Subcutaneous abdominal adipose tissue (tissue), 5 donors: ENCODE results near the gene OR10H2.

ENCODE experiments used
- H3K27ac ChIP-seq: one replicate; pipeline ENCODE4 v1.7.0; 2013; ENCODE audit warnings: low read depth, mild to moderate bottlenecking, inconsistent platforms, low read length, moderate library complexity
- H3K27me3 ChIP-seq, 5 donors: one replicate each; pipeline ENCODE4 v1.7.0; 2013; ENCODE audit warnings: low read length in 5 of 5, inconsistent platforms in 1 of 5; ENCODE audit not compliant: control insufficient read depth in 5 of 5, insufficient read depth in 4 of 5
- H3K36me3 ChIP-seq, 5 donors: one replicate each; pipeline ENCODE4 v1.7.0; 2013; ENCODE audit warnings: low read length in 5 of 5; ENCODE audit not compliant: control insufficient read depth in 5 of 5, insufficient read depth in 5 of 5
- H3K4me1 ChIP-seq, 5 donors: one replicate each; pipeline ENCODE4 v1.7.0; 2013; ENCODE audit warnings: low read length in 5 of 5, mild to moderate bottlenecking in 3 of 5, moderate library complexity in 1 of 5; ENCODE audit not compliant: control insufficient read depth in 5 of 5, insufficient read depth in 5 of 5
- H3K4me3 ChIP-seq, 5 donors: one replicate each; pipeline ENCODE4 v1.7.0; 2013; ENCODE audit warnings: low read length in 5 of 5, low read depth in 1 of 5
- H3K9ac ChIP-seq, 5 donors: one replicate each; pipeline ENCODE4 v1.7.0; 2013; ENCODE audit warnings: low read length in 5 of 5, mild to moderate bottlenecking in 4 of 5, moderate library complexity in 3 of 5
- H3K9me3 ChIP-seq, 5 donors: one replicate each; pipeline ENCODE4 v1.7.0; 2013; ENCODE audit warnings: low read length in 5 of 5; ENCODE audit not compliant: control insufficient read depth in 5 of 5
- donor health status: healthy.
- donor health status: healthy.
- donor health status: healthy.
- donor health status: healthy.
- donor health status: healthy.

OR10H2 gene

DNA sequence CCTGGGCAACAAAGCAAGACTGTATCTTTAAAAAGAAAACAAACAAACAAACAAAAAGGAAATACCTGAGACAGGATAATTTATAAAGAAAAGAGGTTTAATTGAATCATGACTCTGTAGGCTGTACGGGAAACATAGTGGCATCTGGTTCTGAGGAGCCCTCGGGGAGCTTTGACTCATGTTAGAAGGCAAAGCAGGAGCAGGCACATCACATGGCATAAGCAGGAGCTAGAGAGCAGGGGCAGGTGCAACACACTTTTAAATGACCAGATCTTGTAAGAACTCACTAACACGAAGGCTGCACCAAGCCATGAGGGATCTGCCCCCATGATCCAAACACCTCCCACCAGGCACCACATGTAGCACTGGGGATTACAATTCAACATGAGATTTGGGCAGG is 13.2 kb upstream of the OR10H2 start:
- Histone ChIP-seq H3K4me3 (no peak overlapping the region), H3K36me3 (no peaks in the 10 kb centered on the region), H3K27me3 (peaks cover 4 to 22% (median 17%) of the 10 kb centered on the region in 5 donors), H3K9me3 (peaks cover 0 to 5% (median 0%) of the 10 kb centered on the region in 5 donors), H3K4me1 (no peaks in the 10 kb centered on the region), H3K9ac (no peak overlapping the region), H3K27ac (no peak overlapping the region)

DNA sequence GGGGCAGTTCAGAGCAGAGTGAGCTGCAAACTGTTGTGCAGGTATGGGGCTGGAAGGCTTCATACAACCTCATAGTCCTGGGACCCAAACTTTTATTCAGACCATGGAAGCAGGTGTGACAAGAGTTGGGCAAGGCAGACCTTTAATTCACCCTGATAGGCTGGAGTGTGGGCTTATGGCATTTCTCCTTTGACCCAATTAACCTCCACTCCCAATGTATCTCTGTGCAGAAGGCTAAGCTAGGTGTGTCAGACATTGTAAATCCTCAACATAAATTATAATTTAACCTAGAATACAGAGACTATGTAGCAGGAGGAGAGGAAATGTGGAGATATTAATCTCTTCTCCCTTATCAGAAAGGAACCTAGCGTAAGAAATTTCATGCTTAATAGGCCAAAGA is 12.2 kb upstream of the OR10H2 start:
- Histone ChIP-seq H3K27me3 (peaks cover 9 to 24% (median 20%) of the 10 kb centered on the region in 5 donors), H3K4me3 (no peak overlapping the region), H3K4me1 (no peaks in the 10 kb centered on the region), H3K9ac (no peak overlapping the region), H3K9me3 (peaks cover 0 to 5% (median 0%) of the 10 kb centered on the region in 5 donors), H3K36me3 (no peaks in the 10 kb centered on the region), H3K27ac (no peak overlapping the region)

DNA sequence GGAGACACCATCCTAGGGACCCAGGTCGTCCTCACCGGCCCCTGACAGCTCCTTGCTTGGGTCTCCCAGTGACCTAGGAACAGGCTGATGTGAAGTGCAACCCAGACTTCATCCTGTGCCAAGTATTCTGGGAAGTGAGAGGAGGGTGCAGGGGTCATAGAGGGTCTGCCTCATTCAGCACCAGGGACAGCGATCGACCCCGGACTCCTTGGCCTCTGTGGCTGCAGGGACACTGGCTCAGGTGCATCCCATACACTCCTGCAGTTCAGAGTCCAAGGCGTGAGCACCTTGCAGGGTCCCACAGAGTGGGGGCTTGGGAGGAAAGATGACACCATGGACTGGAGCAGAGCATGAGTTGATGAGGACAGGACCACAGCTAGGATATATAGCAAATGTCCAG is 10.0 kb upstream of the OR10H2 start:
- Histone ChIP-seq H3K9ac (no peak overlapping the region), H3K36me3 (no peaks in the 10 kb centered on the region), H3K4me3 (no peak overlapping the region), H3K27me3 (peaks cover 9 to 28% (median 20%) of the 10 kb centered on the region in 5 donors), H3K9me3 (no peaks in the 10 kb centered on the region), H3K27ac (no peak overlapping the region), H3K4me1 (no peaks in the 10 kb centered on the region)

DNA sequence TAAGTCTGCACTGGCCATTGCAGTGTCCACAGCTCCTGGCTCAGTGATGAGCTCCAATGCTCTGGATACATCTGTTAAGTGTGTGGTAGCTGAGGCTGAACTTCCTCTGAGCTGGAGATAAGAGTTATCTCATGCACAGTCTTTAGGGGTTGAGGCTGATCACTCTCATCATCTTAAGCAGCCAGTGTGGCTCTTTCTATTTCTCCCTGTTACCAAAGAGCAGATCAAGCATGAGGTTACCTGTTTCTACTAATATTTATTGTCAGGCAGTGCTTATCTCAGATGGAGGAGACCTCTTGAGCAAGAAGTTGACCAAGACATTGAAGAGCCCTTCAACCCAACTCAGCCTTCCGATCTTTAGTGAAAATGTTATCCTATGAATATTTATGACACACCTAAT is 6.6 kb upstream of the OR10H2 start:
- H3K9me3 ChIP-seq = no peaks in the 10 kb centered on the region
- no peak overlapping the region for H3K4me3 ChIP-seq
- H3K9ac ChIP-seq = no peak overlapping the region
- H3K4me1 ChIP-seq = no peaks in the 10 kb centered on the region
- H3K36me3 ChIP-seq = no peaks in the 10 kb centered on the region
- no peak overlapping the region for H3K27ac ChIP-seq
- peaks cover 16 to 37% (median 30%) of the 10 kb centered on the region in 5 donors for H3K27me3 ChIP-seq

DNA sequence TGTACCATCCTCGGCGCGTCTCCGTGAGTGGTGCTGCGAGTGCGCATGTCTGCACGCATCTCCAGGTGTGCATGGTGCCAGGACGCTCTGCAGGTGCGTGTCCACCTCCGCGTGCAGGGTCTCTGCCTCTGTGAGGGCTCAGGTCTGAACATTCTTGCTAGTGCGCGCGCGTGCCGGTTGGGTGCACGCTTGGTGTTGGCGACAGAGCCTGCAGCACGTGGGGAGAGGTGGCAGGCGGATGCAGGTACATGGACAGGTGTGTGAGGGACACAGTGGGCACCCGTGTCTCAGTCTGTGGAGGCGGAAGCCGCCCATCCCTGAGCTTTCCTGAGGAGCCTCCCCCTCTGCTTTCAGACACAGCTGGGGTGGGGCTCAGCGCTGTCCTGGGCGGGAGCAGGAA is 4.9 kb upstream of the OR10H2 start:
- Histone ChIP-seq H3K36me3 (no peaks in the 10 kb centered on the region), H3K27ac (no peak overlapping the region), H3K4me1 (no peaks in the 10 kb centered on the region), H3K4me3 (no peak overlapping the region), H3K9ac (no peak overlapping the region), H3K27me3 (peaks cover 13 to 28% (median 22%) of the 10 kb centered on the region in 5 donors), H3K9me3 (no peaks in the 10 kb centered on the region)

DNA sequence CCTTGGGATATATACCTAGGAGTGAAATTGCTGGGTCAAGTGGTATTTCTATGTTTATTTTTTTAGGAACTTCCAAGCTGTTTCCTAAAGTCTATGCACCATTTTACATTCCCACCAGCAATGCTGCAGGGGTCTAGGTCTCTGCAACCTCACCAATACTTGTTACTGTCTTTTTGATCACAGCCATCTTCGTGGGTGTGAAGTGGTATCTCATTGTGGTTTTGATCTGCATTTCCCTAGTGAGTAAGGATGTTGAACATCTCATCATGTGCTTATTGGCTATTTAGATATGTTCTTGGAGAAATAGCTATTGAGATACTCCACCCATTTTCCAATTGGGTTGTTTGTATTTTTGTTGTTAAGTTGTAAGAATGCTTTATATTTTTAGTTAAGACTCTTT is 2.7 kb downstream of the OR10H2 start:
- H3K27ac ChIP-seq = no peak overlapping the region
- peaks cover 0 to 4% (median 0%) of the 10 kb centered on the region in 5 donors for H3K9me3 ChIP-seq
- H3K4me1 ChIP-seq = peaks cover 0 to 5% (median 0%) of the 10 kb centered on the region in 5 donors
- no peaks in the 10 kb centered on the region for H3K36me3 ChIP-seq
- no peak overlapping the region for H3K4me3 ChIP-seq
- peaks cover 3 to 9% (median 3%) of the 10 kb centered on the region in 5 donors for H3K27me3 ChIP-seq
- no peak overlapping the region for H3K9ac ChIP-seq

DNA sequence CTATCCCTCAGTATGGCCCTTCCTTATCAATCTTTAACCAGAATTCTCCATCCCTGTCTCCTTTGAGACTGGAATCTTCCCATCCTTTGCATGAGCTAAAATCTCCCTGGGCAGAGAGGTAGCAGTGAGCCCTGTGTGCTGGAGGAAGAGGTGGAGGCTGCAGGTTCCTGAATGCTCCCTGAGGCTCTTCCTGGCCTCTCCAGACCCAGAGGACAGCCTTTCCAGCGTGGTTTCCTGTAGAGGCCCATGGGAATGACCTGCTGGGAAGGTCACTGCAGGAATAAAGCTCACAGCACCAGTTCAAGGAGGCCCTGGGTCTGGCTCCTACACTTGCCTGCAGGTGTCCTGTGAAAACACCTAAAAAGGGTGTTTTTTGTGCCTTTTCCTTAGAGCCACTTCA is 4.6 kb downstream of the OR10H2 start:
- H3K27ac ChIP-seq = no peak overlapping the region
- H3K4me3 ChIP-seq = no peak overlapping the region

DNA sequence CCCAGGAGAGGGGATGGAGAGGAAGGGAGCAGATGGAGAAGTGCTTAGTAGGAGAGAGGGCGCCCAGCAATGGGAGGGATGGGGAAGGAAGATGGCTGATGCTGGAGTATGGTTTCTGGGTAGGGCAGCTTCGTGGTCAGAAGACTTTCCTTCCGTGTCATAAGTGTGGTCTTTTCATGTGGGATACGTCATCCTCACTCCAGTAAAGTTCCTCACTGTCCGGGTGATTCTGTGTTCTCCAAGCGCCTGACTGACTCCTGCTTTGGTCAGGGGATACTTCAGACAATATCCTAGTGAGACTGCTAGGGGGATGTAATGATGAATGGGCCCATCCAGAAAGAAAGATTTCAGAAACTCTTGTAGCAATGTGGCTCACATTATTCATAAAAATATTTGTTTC is 6.1 kb downstream of the OR10H2 start:
- Histone ChIP-seq H3K36me3 (no peaks in the 10 kb centered on the region), H3K27me3 (peaks cover 0 to 3% (median 0%) of the 10 kb centered on the region in 5 donors), H3K9me3 (peaks cover 0 to 4% (median 0%) of the 10 kb centered on the region in 5 donors), H3K27ac (no peak overlapping the region), H3K4me1 (peaks cover 0 to 5% (median 0%) of the 10 kb centered on the region in 5 donors), H3K4me3 (no peak overlapping the region), H3K9ac (no peak overlapping the region)

More for the DNA sequence above, 4.6 kb downstream of the OR10H2 start:
- Histone ChIP-seq H3K4me1 (peaks cover 0 to 5% (median 0%) of the 10 kb centered on the region in 5 donors), H3K27me3 (peaks cover 0 to 3% (median 0%) of the 10 kb centered on the region in 5 donors), H3K36me3 (no peaks in the 10 kb centered on the region), H3K9ac (no peak overlapping the region), H3K9me3 (peaks cover 0 to 4% (median 0%) of the 10 kb centered on the region in 5 donors)

DNA sequence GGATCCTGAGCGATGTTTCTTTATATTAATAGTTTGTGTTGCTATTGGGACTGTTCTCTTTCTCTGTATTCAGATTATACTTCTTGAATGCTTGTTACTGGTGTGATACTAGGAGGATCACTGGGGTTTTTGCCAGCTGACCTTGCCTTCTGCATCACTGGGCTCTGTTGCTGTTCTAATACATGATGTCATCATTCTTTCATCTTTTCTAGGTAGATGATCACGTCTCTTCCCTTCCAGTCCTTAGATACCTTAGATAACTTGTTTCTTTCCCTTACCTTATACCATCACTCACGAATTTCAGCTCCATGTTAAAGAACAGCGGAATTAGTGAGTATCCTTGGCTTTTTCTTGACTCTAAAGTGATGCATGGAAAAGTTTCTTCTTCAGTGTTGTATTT is 9.9 kb downstream of the OR10H2 start, which contains the start of gene OR10H3:
OR10H3 (plus strand) TSS at position 264 of the 400 bp plus-strand sequence. CDS start 3,408 bp downstream, outside the sequence.
- Histone ChIP-seq H3K36me3 (no peaks in the 10 kb centered on the region), H3K27me3 (peaks cover 0 to 3% (median 0%) of the 10 kb centered on the region in 5 donors), H3K4me3 (no peak within 1 kb of the TSS)

DNA sequence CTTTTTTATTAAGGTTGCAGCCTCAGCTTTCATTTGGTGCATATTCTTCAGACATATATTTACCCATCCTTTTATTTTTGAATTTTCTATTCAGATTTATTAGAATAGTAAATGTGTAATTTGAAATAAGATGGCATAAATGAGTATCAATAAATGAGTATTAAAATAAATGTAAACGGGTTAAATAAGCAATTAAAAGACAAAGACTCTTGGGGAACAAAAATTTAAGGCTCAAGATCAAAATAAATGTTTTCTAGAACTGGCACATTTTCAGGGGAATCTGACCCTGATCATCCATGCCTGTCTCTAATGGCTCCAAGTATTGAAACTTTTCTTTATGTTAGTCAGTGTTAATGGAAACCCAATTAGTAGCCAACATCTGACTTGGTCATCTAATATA is 13.0 kb downstream of the OR10H2 start:
- H3K9me3 ChIP-seq = peaks cover 7 to 25% (median 17%) of the 10 kb centered on the region in 5 donors
- no peaks in the 10 kb centered on the region for H3K4me1 ChIP-seq
- H3K27me3 ChIP-seq = peaks cover 0 to 10% (median 0%) of the 10 kb centered on the region in 5 donors
- no peak overlapping the region for H3K4me3 ChIP-seq
- no peak overlapping the region for H3K9ac ChIP-seq
- H3K27ac ChIP-seq = no peak overlapping the region
- H3K36me3 ChIP-seq = no peaks in the 10 kb centered on the region

More for the DNA sequence above, 9.9 kb downstream of the OR10H2 start, which contains the start of gene OR10H3:
- Histone ChIP-seq H3K9me3 (peaks cover 7 to 25% (median 17%) of the 10 kb centered on the region in 5 donors), H3K9ac (no peak within 1 kb of the TSS), H3K4me1 (no peaks in the 10 kb centered on the region), H3K27ac (no peak within 1 kb of the TSS)
